GM12892 (cell line): ENCODE measurements around the gene CYP2F1.

Experiments used
- POLR2A ChIP-seq: IDR thresholded peaks from 2 replicates; pipeline ENCODE4 v1.6.1; 2011; ENCODE audit warnings: low read depth, low read length, control low read depth
- POLR2AphosphoS5 ChIP-seq: IDR thresholded peaks from 2 replicates; pipeline ENCODE4 v1.6.1; 2011; ENCODE audit warnings: low read depth, low read length, control low read depth
- TAF1 ChIP-seq: IDR thresholded peaks from 2 replicates; pipeline ENCODE4 v1.6.1; 2011; ENCODE audit warnings: low read depth, mild to moderate bottlenecking, control low read depth, low read length, borderline replicate concordance

DNA sequence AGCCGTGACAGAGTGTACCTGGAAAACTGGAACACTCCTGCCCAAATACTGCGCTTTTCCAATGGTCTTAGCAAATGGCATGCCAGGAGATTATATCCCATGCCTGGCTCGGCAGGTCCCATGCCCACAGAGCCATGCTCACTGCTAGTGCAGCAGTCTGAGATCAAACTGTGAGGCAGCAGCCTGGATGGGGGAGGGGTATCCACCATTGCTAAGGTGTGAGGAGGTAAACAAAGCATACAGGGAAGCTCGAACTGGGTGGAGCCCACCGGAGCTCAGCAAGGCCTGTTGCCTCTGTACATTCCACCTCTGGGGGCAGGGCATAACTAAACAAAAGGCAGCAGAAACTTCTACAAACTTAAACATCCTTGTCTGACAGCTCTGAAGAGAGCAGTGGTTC lies 15.5 kb upstream of the CYP2F1 start:
- no peak for TF ChIP-seq POLR2A
- TF ChIP-seq POLR2AphosphoS5, result no peak
- TF ChIP-seq TAF1, result no peak
